ENCODE measurements around the gene SPG7. TPM values are rescaled to one million over a fixed set of nuclear protein-coding genes. Genes with fewer than 3 reads are reported as not detected.
A peak's percentile ranks its signal among the peaks of the same experiment; 100 is the strongest.

The SPG7 gene
- total and polyA plus RNA-seq, 2 of the 4 experiments (the other 2 are of a cell fraction) = 94.6 to 96.8 TPM

GRCh38 chr16:89534252-89534756 lies 26.1 kb downstream of the SPG7 start:
- no peak overlapping the region for H2AK5ac ChIP-seq (ENCODE audit: low read depth, low read length)
- no peak overlapping the region for H3K4ac ChIP-seq (ENCODE audit: low read depth, low read length)
- no peak overlapping the region for H3K23ac ChIP-seq (ENCODE audit: low read depth, low read length)
- BruUV-seq (replicated peaks) = no TSS peak
- DNase-seq = no peak
- no peaks in the 10 kb centered on the region for H3K4me1 ChIP-seq (ENCODE audit: control insufficient read depth, insufficient read depth, low read length)
- peak overlapping the region; percentile 24 for H2AK9ac ChIP-seq (replicated peaks; ENCODE audit: low read depth, low read length, poor library complexity)
- TF ChIP-seq BHLHE40 (IDR thresholded peaks at IDR 0.05; ENCODE audit: low read depth, low read length) (no peak), POLR2A (IDR thresholded peaks at IDR 0.05; ENCODE audit: low read depth, low read length) (no peak), USF2 (IDR thresholded peaks at IDR 0.05; ENCODE audit: low read depth, low read length) (no peak), MAZ (IDR thresholded peaks at IDR 0.05; ENCODE audit: borderline replicate concordance, low read depth, low read length) (no peak), RFX5 (IDR thresholded peaks at IDR 0.05; ENCODE audit: low read depth, low read length) (no peak), CHD1 (IDR thresholded peaks at IDR 0.05; ENCODE audit: low read depth, low read length) (no peak), ELK1 (IDR thresholded peaks at IDR 0.05; ENCODE audit: borderline replicate concordance, low read depth, low read length) (no peak), MXI1 (IDR thresholded peaks at IDR 0.05; ENCODE audit: borderline replicate concordance, low read depth, low read length) (no peak), NFE2L2 (IDR thresholded peaks at IDR 0.05; ENCODE audit: low read depth, low read length) (no peak), RCOR1 (IDR thresholded peaks at IDR 0.05; ENCODE audit: insufficient replicate concordance, low read length) (no peak), RAD21 (IDR thresholded peaks at IDR 0.05; ENCODE audit: low read length) (no peak), MAFK (IDR thresholded peaks at IDR 0.05; ENCODE audit: low read depth, low read length) (no peak), CEBPB (IDR thresholded peaks at IDR 0.05; ENCODE audit: low read depth, low read length) (no peak), SMC3 (IDR thresholded peaks at IDR 0.05; ENCODE audit: low read depth, low read length) (no peak), FOS (IDR thresholded peaks at IDR 0.05; ENCODE audit: low read depth, low read length) (no peak), CTCF (conservative IDR thresholded peaks at IDR 0.05; ENCODE audit: low read depth, low read length) (no peak)
- H3K14ac ChIP-seq (replicated peaks; ENCODE audit: low read depth, low read length) = no peak overlapping the region
- no peak overlapping the region for H3K4me2 ChIP-seq (ENCODE audit: low read depth, low read length)
- H3K27me3 ChIP-seq (ENCODE audit: control insufficient read depth, insufficient read depth, low read length) = no peaks in the 10 kb centered on the region
- no peak overlapping the region for H2BK20ac ChIP-seq (ENCODE audit: low read depth, low read length)
- no peak overlapping the region for H2BK5ac ChIP-seq (ENCODE audit: low read depth, low read length, poor library complexity, severe bottlenecking)
- intact Hi-C loops (cut with micrococcal nuclease) (no loop called here), dilution Hi-C loops (cut with HindIII; ENCODE audit: low sequenced_read_pairs, unreplicated experiment) (no loop called here), in situ Hi-C loops (cut with MboI; ENCODE audit: low sequenced_read_pairs) (no loop called here)
- no peak overlapping the region for H3K4me3 ChIP-seq (ENCODE audit: insufficient read depth, low read depth, low read length)
- WGBS, 2 experiments (ENCODE audit: extremely low coverage in 2 of 2, insufficient read length in 1 of 2) = 83% methylated on average over 2 of the region's 11 CpGs; no CpG with 5 or more reads in 1 of the 2 experiments
- H4K20me1 ChIP-seq (ENCODE audit: insufficient read depth, low read length) = peaks cover 24% of the 10 kb centered on the region
- CTCF ChIA-PET = interaction anchor here (0.6 kb wide), 1 partner anchor 212 kb away, joined by 3 read pairs; no protein-coding TSS in a partner anchor
- H4K8ac ChIP-seq (ENCODE audit: low read depth in 2 of 2, low read length in 2 of 2) = no peak overlapping the region
- H4K5ac ChIP-seq (ENCODE audit: low read depth, low read length) = no peak overlapping the region
- H3K9ac ChIP-seq (ENCODE audit: low read depth, low read length) = no peak overlapping the region
- H3K56ac ChIP-seq (ENCODE audit: extremely low read depth, insufficient read depth, low read length) = no peak overlapping the region
- peaks cover 16 to 54% of the 10 kb centered on the region in 2 experiments; a peak in 2 of 4 replicates for H3K79me1 ChIP-seq (ENCODE audit: low read depth in 1 of 2, low read length in 2 of 2)
- H3K36me3 ChIP-seq (ENCODE audit: control insufficient read depth, insufficient read depth, low read length) = peaks cover 78% of the 10 kb centered on the region
- peak; percentile 62; the same call in 1 of the 2 replicates for ATAC-seq (ENCODE audit: low read depth)
- H3K9me1 ChIP-seq (ENCODE audit: insufficient read depth, low read length) = 0 out of 2 replicates have a peak, but pooled peaks cover 3% of the 10 kb centered on the region
- no peaks in the 10 kb centered on the region for H3K9me3 ChIP-seq (ENCODE audit: control insufficient read depth, insufficient read depth, low read length)
- H2BK120ac ChIP-seq (ENCODE audit: low read depth, low read length) = no peak overlapping the region
- no peak overlapping the region for H2AFZ ChIP-seq (replicated peaks; ENCODE audit: low read length, poor library complexity)
- no peak overlapping the region for H3K27ac ChIP-seq (ENCODE audit: insufficient read depth, low read length)
- POLR2A ChIA-PET (ENCODE audit: unreplicated experiment) = no interaction called here
- H4K91ac ChIP-seq (ENCODE audit: insufficient read depth, low read depth, low read length) = no peak overlapping the region
- no peak overlapping the region for H3K18ac ChIP-seq (ENCODE audit: low read depth, low read length)
- no peak overlapping the region for H2BK15ac ChIP-seq (ENCODE audit: low read depth, low read length)

All from IMR-90 (cell line).